HG03520 (cell line): ENCODE measurements around the gene FAM217B.
"Not testable (repeated sequence)": the region's sequence is repeated elsewhere in the genome, so short reads cannot be mapped to it uniquely, and the experiment has no call there.

Experiments
- ATAC-seq: cut with Tn5 transposase; IDR thresholded peaks from one replicate; pipeline ENCODE4 v1.9.1; 2021; ENCODE audit warnings: mild to moderate bottlenecking, moderate library complexity; ENCODE audit not compliant: unreplicated experiment

Gene FAM217B

GRCh38 chr20:59938221-59938620 lies 2.0 kb upstream of the FAM217B start:
- no peak for ATAC-seq

DNA sequence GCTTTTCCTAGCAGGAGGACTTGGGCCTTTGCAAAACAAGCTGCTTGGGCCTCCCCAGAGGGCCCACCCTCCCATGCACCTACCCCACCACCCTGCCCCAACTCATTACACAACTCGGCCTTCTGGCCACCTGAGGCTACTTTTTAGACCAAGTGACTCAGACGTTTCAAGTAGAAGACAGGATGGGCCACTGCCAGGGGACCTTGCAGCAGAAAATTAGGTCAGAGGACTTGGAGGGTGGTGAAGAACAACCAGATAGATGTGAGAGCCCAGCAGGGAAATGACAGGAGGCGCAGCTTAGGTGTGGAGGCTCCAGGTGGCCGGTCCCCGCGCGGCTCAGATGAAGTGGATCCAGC lies 1.5 kb upstream of the FAM217B start:
- no peak for ATAC-seq

DNA sequence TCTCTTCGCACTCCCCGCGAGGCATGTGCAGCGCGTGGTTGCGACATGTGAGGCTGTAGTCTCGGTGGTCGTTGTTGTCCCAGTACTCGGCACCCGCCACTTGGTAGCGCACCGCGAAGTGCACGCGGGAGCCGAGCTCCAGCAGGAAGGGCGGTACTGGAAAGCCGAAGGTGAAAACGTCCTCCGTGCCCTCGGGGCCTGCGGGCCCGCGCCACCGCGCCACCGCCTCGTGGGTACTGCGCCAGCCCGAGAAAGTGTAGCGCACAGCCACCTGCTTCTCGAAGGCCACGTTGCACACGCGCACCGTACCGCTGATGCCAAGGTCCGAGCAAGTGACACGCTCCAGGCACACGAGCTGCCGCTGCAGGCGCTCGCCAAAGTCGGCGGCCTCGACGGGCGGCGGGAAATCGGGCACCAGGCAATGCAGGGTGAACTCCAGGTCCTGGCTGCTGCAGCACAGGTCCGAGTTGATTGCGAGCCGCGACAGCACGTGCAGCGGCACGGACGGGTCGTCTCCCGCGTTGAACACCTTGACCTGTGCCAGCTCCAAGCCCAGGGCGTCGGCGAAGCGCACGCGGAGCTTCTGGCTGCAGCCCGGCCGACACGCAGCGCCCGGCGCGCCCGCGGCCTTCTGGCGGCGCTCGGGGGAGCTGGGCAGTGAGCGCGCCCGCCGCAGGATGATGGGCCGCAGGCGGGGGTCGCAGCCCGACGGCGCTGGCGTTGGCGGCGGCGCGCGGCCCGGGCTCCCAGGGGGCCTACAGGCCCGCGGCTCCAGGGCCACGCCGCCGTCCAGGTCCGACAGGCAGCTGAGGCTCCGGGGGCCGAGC lies 924 bp upstream of the FAM217B start:
- ATAC-seq: no peak

DNA sequence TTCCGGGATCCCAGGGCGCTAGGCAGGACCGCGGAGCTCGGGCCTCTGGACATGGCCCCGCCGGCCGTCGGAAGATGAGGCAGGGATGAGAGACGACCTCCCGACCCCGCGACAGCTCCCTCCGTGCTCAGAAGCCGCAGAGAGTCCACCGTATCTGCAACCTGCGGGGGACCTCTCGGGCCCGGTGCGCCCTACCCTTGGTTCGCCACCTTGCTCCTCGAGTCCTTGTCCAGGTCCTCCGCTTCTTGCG lies 385 bp upstream of the FAM217B start:
- peak; percentile 25 for ATAC-seq

- ATAC-seq: peak; percentile 1
Measured at GRCh38 chr20:59940956-59941294, 736 bp downstream of the FAM217B start.

DNA sequence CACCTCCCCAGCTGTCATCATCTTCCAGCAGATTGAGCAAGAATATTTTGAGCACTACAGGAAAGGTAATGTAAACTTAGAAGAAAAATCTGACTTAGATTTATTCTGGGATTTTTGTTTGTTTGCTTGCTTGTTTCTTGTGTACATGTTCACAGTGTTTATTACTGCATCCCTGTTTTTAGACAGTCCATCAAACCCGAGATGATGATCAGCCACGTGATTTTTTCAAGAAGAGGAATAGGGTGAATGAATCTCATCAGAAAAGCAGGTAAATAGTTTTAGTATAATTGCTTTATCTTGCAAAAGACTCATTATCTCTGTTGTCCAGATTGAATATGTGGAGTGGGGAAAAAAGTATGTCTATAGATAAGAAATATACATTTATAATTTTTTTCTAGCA lies 2.1 kb downstream of the FAM217B start:
- no peak for ATAC-seq

DNA sequence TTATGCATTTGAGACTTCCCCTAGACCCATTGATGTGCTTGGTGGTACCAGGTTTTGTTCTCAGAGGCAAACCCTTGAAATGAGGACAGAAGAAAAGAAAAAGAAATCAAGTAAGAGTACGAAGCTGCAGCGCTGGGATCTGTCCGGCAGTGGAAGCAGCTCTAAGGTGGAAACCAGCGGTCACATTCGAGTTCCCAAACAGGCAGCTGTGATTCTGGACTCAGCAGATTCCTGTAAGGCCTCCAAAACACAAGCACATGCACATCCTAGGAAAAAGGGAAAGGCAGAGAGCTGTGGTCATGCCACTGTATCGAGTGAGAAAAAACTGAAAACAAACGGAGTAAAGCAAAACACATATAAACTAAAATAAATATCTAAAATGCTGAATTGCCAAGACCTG lies 4.5 kb downstream of the FAM217B start:
- ATAC-seq: no peak

- no peak for ATAC-seq
Measured at GRCh38 chr20:59945175-59945574, 5.0 kb downstream of the FAM217B start.

DNA sequence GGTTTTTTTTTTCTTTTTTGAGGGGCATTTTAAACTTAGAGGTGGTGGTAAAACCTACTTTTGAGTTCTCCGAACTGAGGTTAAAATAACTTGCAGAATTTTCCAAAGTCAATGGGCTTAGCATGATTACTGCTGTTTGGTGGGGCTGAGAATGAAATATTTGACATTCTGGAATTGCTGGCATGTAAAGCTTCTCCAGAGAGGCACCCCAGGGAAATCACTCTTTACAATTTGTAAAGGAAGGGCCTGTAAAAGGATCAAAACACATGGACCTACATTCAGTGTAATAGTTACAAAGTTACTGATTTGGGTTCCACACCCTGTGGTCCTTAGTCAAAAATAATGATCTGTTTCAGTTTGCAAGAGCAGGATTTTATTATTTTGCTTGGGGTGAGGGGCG lies 5.5 kb downstream of the FAM217B start:
- no peak for ATAC-seq

DNA sequence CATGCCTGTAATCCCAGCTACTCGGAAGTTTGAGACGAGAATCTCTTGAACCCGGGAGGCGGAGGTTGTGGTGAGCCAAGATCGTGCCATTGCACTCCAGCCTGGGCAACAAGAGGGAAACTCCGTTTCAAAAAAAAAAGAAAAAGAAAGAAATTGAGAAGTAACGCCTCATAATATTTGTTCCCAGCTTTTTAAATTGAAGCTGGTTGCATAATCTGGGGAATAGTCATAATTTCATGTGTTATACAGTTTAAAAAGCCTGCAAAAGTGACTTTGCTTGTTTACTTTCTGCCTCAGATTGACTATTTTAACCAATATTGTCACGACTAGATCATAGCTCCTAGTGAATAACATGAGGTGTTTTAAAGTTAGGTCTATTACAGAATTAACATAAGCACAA lies 7.2 kb downstream of the FAM217B start:
- ATAC-seq: no peak

GRCh38 chr20:59948212-59948611 lies 8.0 kb downstream of the FAM217B start:
- ATAC-seq: no peak

DNA sequence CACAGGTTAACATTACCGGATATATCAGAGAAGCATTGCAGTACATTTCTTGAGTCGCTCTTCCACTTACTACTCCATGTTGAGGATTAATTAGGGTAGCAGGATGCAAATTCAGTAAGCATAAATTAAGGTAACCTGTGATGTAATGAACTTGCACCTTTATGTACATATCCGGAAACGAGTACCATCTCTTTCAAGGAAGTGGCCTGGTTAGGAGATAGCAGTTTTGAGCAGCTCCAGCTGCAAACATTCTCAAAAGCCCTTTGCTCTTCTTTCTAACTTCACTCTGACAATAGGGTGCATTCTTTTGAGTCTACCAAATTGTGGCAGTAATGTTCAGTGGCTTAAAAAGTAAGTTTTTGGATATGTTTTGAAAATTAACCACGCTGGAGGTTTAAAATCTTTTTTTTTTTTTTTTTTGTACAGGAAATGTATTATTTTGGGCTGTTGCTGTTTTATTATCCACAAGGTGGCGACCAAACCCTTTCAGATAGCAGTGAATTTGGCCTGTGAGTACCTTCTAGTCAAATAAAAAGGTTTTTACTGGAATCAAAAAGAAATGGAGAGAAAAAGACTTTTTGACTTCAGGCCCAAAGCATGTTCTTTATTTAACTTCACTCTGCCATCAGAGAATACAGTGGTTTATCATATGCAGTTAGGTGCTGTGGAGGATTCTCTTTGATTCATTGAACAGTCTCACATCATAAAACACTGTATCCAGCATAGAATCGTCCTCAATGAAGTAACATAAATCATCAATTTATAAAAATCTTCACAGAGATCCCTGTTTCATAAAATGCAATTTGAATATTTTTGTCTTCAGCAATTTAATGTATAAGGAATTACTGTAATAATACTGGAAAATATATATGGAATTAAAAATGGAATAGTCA lies 8.9 kb downstream of the FAM217B start:
- no peak for ATAC-seq

DNA sequence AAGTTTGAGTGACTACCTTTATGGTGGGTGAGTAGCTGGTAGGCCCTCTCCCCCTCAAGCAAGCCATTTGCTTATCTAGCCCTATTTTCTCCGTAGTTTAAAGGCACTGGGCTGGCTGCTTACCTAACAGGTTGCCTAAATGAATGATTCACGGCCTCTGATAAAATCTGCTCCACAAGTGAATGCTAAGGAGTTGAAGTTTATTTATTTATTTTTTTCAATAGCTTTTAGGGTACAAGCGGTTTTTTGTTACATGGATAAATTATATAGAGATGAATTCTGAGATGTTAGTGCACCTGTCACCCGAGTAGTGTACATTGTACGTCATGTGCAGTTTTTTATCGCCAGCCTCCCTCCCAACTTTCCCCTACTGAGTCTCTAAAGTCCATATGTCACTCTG lies 9.7 kb downstream of the FAM217B start:
- no peak for ATAC-seq

- ATAC-seq: no peak
Measured at GRCh38 chr20:59954718-59955117, 14.5 kb downstream of the FAM217B start.

DNA sequence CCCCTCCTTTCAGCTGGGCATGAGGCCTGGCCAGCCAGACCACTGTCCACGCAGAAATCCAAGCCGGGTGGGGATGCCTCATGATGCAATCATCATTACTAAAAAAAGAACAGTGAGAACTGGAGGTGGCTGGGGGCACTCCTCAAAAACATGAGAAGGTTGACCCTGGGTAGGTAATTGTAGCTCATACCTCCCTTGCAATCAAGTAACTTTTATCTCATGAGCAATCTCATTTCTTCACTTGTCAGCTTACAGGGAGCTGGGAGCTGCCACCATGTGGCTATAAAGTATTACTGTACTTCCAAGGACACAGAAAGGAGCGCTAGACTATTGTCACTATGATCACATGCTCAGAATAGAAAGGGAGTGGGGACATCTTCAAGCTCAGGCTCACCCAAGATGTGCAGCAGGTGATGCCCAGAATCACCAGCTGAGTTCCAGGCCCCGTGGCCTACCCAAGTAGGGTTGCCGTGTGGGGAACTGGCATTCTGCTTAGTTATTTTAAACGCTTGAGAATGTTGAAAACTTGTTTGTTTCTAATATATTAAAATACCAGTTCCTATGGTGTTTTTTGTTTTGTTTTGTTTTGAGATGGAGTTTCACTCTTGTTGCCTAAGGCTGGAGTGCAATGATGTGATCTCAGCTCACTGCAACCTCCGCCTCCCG lies 15.1 kb downstream of the FAM217B start:
- no peak for ATAC-seq

DNA sequence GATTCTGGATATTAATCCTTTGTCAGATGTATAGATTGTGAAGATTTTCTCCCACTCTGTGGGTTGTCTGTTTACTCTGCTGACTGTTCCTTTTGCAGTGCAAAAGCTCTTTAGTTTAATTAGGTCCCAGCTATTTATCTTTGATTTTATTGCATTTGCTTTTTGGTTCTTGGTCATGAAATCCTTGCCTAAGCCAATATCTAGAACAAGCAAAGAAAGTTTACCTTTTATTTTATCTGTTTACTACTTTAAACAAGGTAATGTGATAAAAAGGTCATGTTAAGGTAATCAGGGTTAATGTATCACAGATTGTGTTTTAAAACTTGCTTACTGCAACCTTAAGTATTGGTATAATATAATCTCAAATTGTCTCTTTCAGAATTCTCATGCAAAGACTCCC lies 17.4 kb downstream of the FAM217B start:
- ATAC-seq: not testable (repeated sequence)

GRCh38 chr20:59958123-59958522 lies 17.9 kb downstream of the FAM217B start, which contains the start of gene CDH26:
CDH26 (plus strand) TSS chr20:59958423; CDS start chr20:59958727, 304 bp downstream.
- ATAC-seq: no peak

DNA sequence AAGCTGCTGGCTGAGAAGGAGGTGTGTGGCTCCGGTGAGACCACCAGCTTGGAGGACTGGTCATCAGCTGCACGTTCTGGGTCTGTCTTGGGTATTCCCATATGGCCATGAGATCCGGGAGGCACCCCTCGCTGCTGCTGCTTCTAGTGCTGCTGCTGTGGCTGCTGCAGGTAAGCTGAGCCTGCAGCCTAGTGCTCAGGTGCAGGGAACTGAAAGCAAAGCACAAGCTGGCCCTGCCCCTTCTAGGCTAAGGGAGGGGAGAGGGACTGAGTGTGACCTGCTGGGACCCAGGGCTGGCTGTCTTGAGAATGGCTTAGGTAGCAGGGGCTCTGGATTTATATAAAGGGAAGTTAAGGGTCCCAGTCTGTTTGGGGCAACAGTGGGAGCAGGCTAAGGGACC lies 18.4 kb downstream of the FAM217B start:
- ATAC-seq: no peak

- ATAC-seq: no peak
Measured at GRCh38 chr20:59961423-59961822, 21.2 kb downstream of the FAM217B start.

DNA sequence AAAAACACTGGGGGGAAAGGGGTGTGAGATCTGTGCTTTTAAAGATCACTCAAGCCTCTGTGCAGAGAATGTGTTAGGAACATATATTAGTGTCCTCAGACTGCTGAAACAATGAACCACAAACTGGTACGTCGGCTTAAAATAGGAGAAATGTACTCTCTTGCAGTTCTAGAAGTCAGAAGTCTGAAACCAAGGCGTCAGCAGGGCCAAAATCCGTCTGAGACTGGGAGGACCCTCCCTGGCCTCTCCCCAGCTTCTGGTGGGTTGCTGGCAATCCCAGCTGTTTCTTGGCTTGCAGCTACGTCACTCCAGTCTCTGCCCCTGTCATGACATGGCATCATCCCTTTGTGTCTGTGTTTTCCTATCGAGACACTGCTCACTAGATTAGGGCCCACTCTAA lies 22.0 kb downstream of the FAM217B start:
- no peak for ATAC-seq

DNA sequence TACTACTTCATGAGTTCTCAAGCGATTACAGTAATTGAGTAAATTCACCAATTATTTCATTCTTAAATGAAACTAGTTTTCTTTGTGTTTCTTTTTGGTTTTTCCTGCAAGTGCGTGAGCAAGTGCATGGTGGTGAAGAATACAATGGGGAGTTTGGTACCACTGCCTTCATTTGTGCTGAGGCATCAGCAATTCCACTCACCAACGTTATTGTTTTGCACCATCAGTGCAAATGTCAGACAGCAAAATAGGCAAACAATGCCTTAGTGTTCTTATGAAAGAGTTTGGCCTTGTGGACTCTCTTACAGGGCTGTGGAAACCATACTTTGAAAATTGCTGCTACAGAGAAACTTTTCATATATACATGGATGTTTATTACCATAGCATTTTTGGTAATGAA lies 26.2 kb downstream of the FAM217B start:
- no peak for ATAC-seq

DNA sequence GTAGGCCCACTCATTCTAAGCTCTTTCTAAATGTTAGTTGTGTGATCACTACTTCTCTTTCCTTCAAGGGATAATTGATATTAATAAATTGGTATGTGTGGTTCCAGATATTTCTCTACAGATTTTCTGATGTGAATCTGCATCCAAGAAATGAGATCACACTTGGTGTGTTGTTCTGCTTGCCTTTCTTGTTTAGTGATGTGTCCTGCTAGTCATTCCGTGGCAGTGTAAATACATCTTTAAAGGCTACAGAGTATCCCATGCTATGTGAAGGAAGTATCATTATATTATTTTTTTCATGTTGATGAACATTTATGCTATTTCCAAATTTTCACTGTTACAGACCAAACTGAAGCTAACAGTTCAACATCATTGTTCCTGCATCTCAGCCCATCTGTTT lies 31.2 kb downstream of the FAM217B start:
- ATAC-seq: no peak
